ENCODE data around the gene SKAP1.
A peak's percentile ranks its signal among the peaks of the same experiment; 100 is the strongest.

SKAP1 gene

GRCh38 chr17:48101012-48101720 is 328.8 kb downstream of the SKAP1 start, which contains the start of gene CBX1:
TSS of gene CBX1 (minus strand) at chr17:48101478. CDS start at chr17:48077004, 24,474 bp downstream.
- peak; percentile 97 to 98 for DNase-seq

GRCh38 chr17:48100591-48101011 is 329.4 kb downstream of the SKAP1 start:
- DNase-seq: peak; percentile 71 to 78

- no peak for DNase-seq
Observed at GRCh38 chr17:48100160-48100559, 329.9 kb downstream of the SKAP1 start.

GRCh38 chr17:48095611-48096010 is 334.4 kb downstream of the SKAP1 start:
- DNase-seq: no peak

GRCh38 chr17:48093341-48094045 is 336.5 kb downstream of the SKAP1 start:
- no peak for DNase-seq

- no peak for DNase-seq
Observed at GRCh38 chr17:48084932-48085331, 345.1 kb downstream of the SKAP1 start.
